RWPE2 (cell line): ENCODE results near the gene LONP2.

Experiments
- ATAC-seq: fragments of 200-7000 bp; cut with Tn5 transposase; 3 replicates; pipeline ENCODE4 v1.9.1; 2021; ENCODE audit warnings: low read depth
- DNase-seq: peaks from one replicate; pipeline ENCODE4 v3.0.0-alpha.2; 2020; ENCODE audit warnings: low spot score
- H3K27ac ChIP-seq: fragments of 450-650 bp; 2 replicates; pipeline ENCODE4 v1.5.1; 2017; ENCODE audit warnings: mild to moderate bottlenecking; ENCODE audit not compliant: poor library complexity, severe bottlenecking
- H3K27me3 ChIP-seq: fragments of 250-450 bp; sonication (Bioruptor Pico); 2 replicates; pipeline ENCODE4 v1.5.1; 2021; ENCODE audit warnings: mild to moderate bottlenecking, moderate library complexity; ENCODE audit not compliant: insufficient read depth, poor library complexity, severe bottlenecking
- H3K36me3 ChIP-seq: fragments of 250-450 bp; sonication (Bioruptor Pico); 2 replicates; pipeline ENCODE4 v1.5.1; 2020; ENCODE audit warnings: low read depth, mild to moderate bottlenecking, moderate library complexity
- H3K4me1 ChIP-seq: fragments of 250-450 bp; sonication (Bioruptor Pico); 2 replicates; pipeline ENCODE4 v1.5.1; 2021; ENCODE audit warnings: mild to moderate bottlenecking, moderate library complexity; ENCODE audit not compliant: insufficient read depth, poor library complexity, severe bottlenecking
- H3K4me3 ChIP-seq: fragments of 250-450 bp; sonication (Bioruptor Pico); 2 replicates; pipeline ENCODE4 v1.5.1; 2021; ENCODE audit warnings: mild to moderate bottlenecking, moderate library complexity; ENCODE audit not compliant: severe bottlenecking
- H3K9me3 ChIP-seq: fragments of 250-450 bp; sonication (Bioruptor Pico); 2 replicates; pipeline ENCODE4 v1.5.1; 2021; ENCODE audit warnings: mild to moderate bottlenecking, moderate library complexity; ENCODE audit not compliant: severe bottlenecking
- CTCF ChIP-seq: fragments of 450-650 bp; IDR thresholded peaks from one replicate; pipeline ENCODE4 v1.5.1; 2017; ENCODE audit warnings: mild to moderate bottlenecking, moderate library complexity; ENCODE audit not compliant: poor library complexity, severe bottlenecking

The LONP2 gene

GRCh38 chr16:48356633-48357376 lies 112.7 kb downstream of the LONP2 start:
- H3K27ac ChIP-seq, result no peak overlapping the region
- no peaks in the 10 kb centered on the region for H3K9me3 ChIP-seq
- no peak overlapping the region for H3K4me3 ChIP-seq
- H3K4me1 ChIP-seq, result peaks cover 4% of the 10 kb centered on the region
- ATAC-seq, result no peak
- no peaks in the 10 kb centered on the region for H3K27me3 ChIP-seq
- peaks cover 69% of the 10 kb centered on the region for H3K36me3 ChIP-seq
- DNase-seq, result no peak
- TF ChIP-seq CTCF, result no peak

- no peak overlapping the region for H3K4me3 ChIP-seq
- H3K36me3 ChIP-seq, result peaks cover 60% of the 10 kb centered on the region
- no peak overlapping the region for H3K27ac ChIP-seq
- H3K27me3 ChIP-seq, result no peaks in the 10 kb centered on the region
- ATAC-seq (no peak), DNase-seq (no peak)
- H3K9me3 ChIP-seq, result no peaks in the 10 kb centered on the region
- no peaks in the 10 kb centered on the region for H3K4me1 ChIP-seq
- no peak for TF ChIP-seq CTCF
These were observed 114.3 kb downstream of the LONP2 start for GRCh38 chr16:48358419-48358818.

GRCh38 chr16:48359983-48360382 lies 115.9 kb downstream of the LONP2 start:
- no peak for TF ChIP-seq CTCF
- peaks cover 53% of the 10 kb centered on the region for H3K36me3 ChIP-seq

GRCh38 chr16:48361012-48361411 lies 116.9 kb downstream of the LONP2 start:
- no peak overlapping the region for H3K27ac ChIP-seq
- peaks cover 8% of the 10 kb centered on the region for H3K4me1 ChIP-seq
- H3K36me3 ChIP-seq, result peaks cover 43% of the 10 kb centered on the region
- no peak for DNase-seq
- H3K4me3 ChIP-seq, result no peak overlapping the region
- ATAC-seq, result no peak
- no peak for TF ChIP-seq CTCF
- no peaks in the 10 kb centered on the region for H3K9me3 ChIP-seq
- H3K27me3 ChIP-seq, result no peaks in the 10 kb centered on the region

More at GRCh38 chr16:48359983-48360382, 115.9 kb downstream of the LONP2 start:
- ATAC-seq (no peak), DNase-seq (no peak)
- H3K4me3 ChIP-seq, result no peak overlapping the region
- no peaks in the 10 kb centered on the region for H3K9me3 ChIP-seq
- H3K27ac ChIP-seq, result no peak overlapping the region
- no peaks in the 10 kb centered on the region for H3K27me3 ChIP-seq
- H3K4me1 ChIP-seq, result peaks cover 2% of the 10 kb centered on the region

- Histone ChIP-seq H3K27me3 (no peaks in the 10 kb centered on the region), H3K36me3 (peaks cover 41% of the 10 kb centered on the region), H3K27ac (no peak overlapping the region), H3K4me1 (peaks cover 11% of the 10 kb centered on the region), H3K4me3 (no peak overlapping the region), H3K9me3 (no peaks in the 10 kb centered on the region)
- TF ChIP-seq CTCF, result no peak
- DNase-seq, result no peak
- no peak for ATAC-seq
These were observed 117.5 kb downstream of the LONP2 start for GRCh38 chr16:48361540-48362144.
